ENCODE measurements around the gene TMEM100.

TMEM100 gene

GRCh38 chr17:55691666-55692065, 31.0 kb downstream of the TMEM100 start:
- H3K4me1 ChIP-seq (ENCODE audit: insufficient read depth, poor library complexity, severe bottlenecking): no peaks in the 10 kb centered on the region
- H3K9me3 ChIP-seq (ENCODE audit: severe bottlenecking): no peaks in the 10 kb centered on the region
- TF ChIP-seq, protein P1, sequence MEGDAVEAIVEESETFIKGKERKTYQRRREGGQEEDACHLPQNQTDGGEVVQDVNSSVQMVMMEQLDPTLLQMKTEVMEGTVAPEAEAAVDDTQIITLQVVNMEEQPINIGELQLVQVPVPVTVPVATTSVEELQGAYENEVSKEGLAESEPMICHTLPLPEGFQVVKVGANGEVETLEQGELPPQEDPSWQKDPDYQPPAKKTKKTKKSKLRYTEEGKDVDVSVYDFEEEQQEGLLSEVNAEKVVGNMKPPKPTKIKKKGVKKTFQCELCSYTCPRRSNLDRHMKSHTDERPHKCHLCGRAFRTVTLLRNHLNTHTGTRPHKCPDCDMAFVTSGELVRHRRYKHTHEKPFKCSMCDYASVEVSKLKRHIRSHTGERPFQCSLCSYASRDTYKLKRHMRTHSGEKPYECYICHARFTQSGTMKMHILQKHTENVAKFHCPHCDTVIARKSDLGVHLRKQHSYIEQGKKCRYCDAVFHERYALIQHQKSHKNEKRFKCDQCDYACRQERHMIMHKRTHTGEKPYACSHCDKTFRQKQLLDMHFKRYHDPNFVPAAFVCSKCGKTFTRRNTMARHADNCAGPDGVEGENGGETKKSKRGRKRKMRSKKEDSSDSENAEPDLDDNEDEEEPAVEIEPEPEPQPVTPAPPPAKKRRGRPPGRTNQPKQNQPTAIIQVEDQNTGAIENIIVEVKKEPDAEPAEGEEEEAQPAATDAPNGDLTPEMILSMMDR (IDR thresholded peaks at IDR 0.05; ENCODE audit: poor library complexity, severe bottlenecking): no peak
- no peak overlapping the region for H3K27ac ChIP-seq (ENCODE audit: poor library complexity, severe bottlenecking)
- no peak for ATAC-seq (ENCODE audit: low read depth)
- no peak overlapping the region for H3K4me3 ChIP-seq (ENCODE audit: severe bottlenecking)
- H3K27me3 ChIP-seq (ENCODE audit: insufficient read depth, poor library complexity, severe bottlenecking): no peaks in the 10 kb centered on the region
- H3K36me3 ChIP-seq (ENCODE audit: low read depth): no peaks in the 10 kb centered on the region
- no peak for DNase-seq (ENCODE audit: low spot score)

DNA sequence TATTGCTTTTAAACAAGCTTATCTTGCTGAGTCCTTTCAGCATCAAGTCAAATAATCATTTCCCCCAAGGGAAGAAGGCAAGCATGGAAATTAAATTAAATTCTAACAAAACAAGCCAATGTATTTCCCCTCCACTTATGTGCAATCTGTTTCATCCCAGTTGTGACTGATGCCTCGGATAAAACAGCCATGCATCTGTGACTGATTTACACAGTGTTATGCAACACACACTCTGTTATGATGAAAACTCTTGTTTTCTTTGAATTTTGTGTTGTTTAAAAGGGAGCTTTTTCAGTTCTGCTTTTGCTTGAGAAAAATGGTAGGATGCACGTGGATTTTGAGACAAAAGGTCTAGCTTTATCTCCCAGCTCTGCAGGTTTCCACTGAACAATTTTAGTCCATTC, 32.6 kb downstream of the TMEM100 start:
- Histone ChIP-seq H3K9me3 (ENCODE audit: severe bottlenecking) (no peaks in the 10 kb centered on the region), H3K4me1 (ENCODE audit: insufficient read depth, poor library complexity, severe bottlenecking) (no peaks in the 10 kb centered on the region), H3K36me3 (ENCODE audit: low read depth) (no peaks in the 10 kb centered on the region), H3K27me3 (ENCODE audit: insufficient read depth, poor library complexity, severe bottlenecking) (no peaks in the 10 kb centered on the region), H3K27ac (ENCODE audit: poor library complexity, severe bottlenecking) (no peak overlapping the region), H3K4me3 (ENCODE audit: severe bottlenecking) (no peak overlapping the region)
- DNase-seq (ENCODE audit: low spot score) (no peak), ATAC-seq (ENCODE audit: low read depth) (no peak)
- TF ChIP-seq, protein P1 (IDR thresholded peaks at IDR 0.05; ENCODE audit: poor library complexity, severe bottlenecking): no peak

DNA sequence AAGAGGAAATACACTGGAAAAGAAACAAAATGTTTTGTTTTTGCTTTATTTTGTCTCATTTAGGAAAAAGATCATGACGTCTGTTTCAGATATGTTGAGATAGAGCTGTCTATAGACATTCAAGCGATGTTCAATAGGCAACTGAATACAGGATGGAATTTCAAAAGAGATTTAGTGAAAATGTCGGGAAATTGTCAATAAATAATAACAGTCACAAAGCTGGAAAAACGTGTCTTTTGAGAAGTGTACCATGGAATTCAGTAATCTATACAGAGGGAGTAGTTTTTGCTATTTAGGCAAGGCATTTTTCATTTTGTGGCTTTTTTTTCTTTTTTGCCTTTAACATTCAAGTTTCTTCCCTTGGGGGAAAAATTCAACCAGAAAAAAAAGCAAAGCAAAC, 33.0 kb downstream of the TMEM100 start:
- no peaks in the 10 kb centered on the region for H3K27me3 ChIP-seq (ENCODE audit: insufficient read depth, poor library complexity, severe bottlenecking)
- H3K4me1 ChIP-seq (ENCODE audit: insufficient read depth, poor library complexity, severe bottlenecking): no peaks in the 10 kb centered on the region
- H3K9me3 ChIP-seq (ENCODE audit: severe bottlenecking): no peaks in the 10 kb centered on the region
- H3K4me3 ChIP-seq (ENCODE audit: severe bottlenecking): no peak overlapping the region
- ATAC-seq (ENCODE audit: low read depth): no peak
- H3K36me3 ChIP-seq (ENCODE audit: low read depth): no peaks in the 10 kb centered on the region
- no peak for DNase-seq (ENCODE audit: low spot score)
- TF ChIP-seq, protein P1 (IDR thresholded peaks at IDR 0.05; ENCODE audit: poor library complexity, severe bottlenecking): no peak
- H3K27ac ChIP-seq (ENCODE audit: poor library complexity, severe bottlenecking): no peak overlapping the region

- no peaks in the 10 kb centered on the region for H3K4me1 ChIP-seq (ENCODE audit: insufficient read depth, poor library complexity, severe bottlenecking)
- no peak overlapping the region for H3K4me3 ChIP-seq (ENCODE audit: severe bottlenecking)
- H3K27me3 ChIP-seq (ENCODE audit: insufficient read depth, poor library complexity, severe bottlenecking): no peaks in the 10 kb centered on the region
- DNase-seq (ENCODE audit: low spot score) (no peak), ATAC-seq (ENCODE audit: low read depth) (no peak)
- TF ChIP-seq, protein P1 (IDR thresholded peaks at IDR 0.05; ENCODE audit: poor library complexity, severe bottlenecking): no peak
- no peaks in the 10 kb centered on the region for H3K36me3 ChIP-seq (ENCODE audit: low read depth)
- H3K9me3 ChIP-seq (ENCODE audit: severe bottlenecking): no peaks in the 10 kb centered on the region
- H3K27ac ChIP-seq (ENCODE audit: poor library complexity, severe bottlenecking): no peak overlapping the region
Measured at GRCh38 chr17:55688057-55688456, 34.6 kb downstream of the TMEM100 start.

DNA sequence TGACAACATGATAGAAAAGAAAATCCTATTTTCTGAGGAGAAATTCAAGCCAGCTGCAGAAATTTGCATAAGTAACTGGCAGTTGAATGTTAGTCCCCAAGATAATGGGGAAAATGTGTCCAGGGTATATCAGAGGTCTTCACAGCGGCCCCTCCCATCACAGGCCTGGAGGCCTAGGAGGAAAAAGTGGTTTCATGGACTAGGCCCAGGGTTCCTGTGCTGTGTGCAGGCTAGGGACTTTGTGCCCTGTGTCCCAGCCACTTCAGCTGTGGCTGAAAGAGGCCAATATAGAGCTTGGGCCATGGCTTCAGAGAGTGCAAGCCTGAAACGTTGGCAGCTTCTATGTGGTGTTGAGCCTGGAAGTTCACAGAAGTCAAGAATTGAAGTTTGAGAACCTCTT, 35.6 kb downstream of the TMEM100 start:
- H3K9me3 ChIP-seq (ENCODE audit: severe bottlenecking): no peaks in the 10 kb centered on the region
- TF ChIP-seq, protein P1 (IDR thresholded peaks at IDR 0.05; ENCODE audit: poor library complexity, severe bottlenecking): no peak
- no peaks in the 10 kb centered on the region for H3K27me3 ChIP-seq (ENCODE audit: insufficient read depth, poor library complexity, severe bottlenecking)
- ATAC-seq (ENCODE audit: low read depth) (no peak), DNase-seq (ENCODE audit: low spot score) (no peak)
- no peak overlapping the region for H3K27ac ChIP-seq (ENCODE audit: poor library complexity, severe bottlenecking)
- H3K4me1 ChIP-seq (ENCODE audit: insufficient read depth, poor library complexity, severe bottlenecking): no peaks in the 10 kb centered on the region
- H3K36me3 ChIP-seq (ENCODE audit: low read depth): no peaks in the 10 kb centered on the region
- H3K4me3 ChIP-seq (ENCODE audit: severe bottlenecking): no peak overlapping the region
